Endothelial cell (in vitro differentiated cells): ENCODE data around the gene FOLR2. TPM values are rescaled to one million over a fixed set of nuclear protein-coding genes. Genes with fewer than 3 reads are reported as not detected.

Experiments used
- DNase-seq: peaks from one replicate; pipeline ENCODE4 v3.0.0; 2021; ENCODE audit warnings: low spot score
- H3K27ac Mint-ChIP-seq: one replicate; pipeline ENCODE4 v1.8.0; 2021; ENCODE audit warnings: mixed read lengths, inconsistent platforms; ENCODE audit not compliant: unreplicated experiment
- H3K27me3 Mint-ChIP-seq: one replicate; pipeline ENCODE4 v1.8.0; 2021; ENCODE audit warnings: mild to moderate bottlenecking, moderate library complexity, mixed read lengths, inconsistent platforms; ENCODE audit not compliant: unreplicated experiment
- H3K36me3 Mint-ChIP-seq: one replicate; pipeline ENCODE4 v1.8.0; 2021; ENCODE audit warnings: mild to moderate bottlenecking, low read depth, mixed read lengths, inconsistent platforms; ENCODE audit not compliant: unreplicated experiment
- H3K4me1 Mint-ChIP-seq: one replicate; pipeline ENCODE4 v1.8.0; 2021; ENCODE audit warnings: mild to moderate bottlenecking, mixed read lengths, inconsistent platforms; ENCODE audit not compliant: unreplicated experiment
- H3K4me3 Mint-ChIP-seq: one replicate; pipeline ENCODE4 v1.8.0; 2021; ENCODE audit warnings: mild to moderate bottlenecking, mixed read lengths, inconsistent platforms; ENCODE audit not compliant: unreplicated experiment
- H3K9me3 Mint-ChIP-seq: one replicate; pipeline ENCODE4 v1.8.0; 2021; ENCODE audit warnings: mixed read lengths, inconsistent platforms; ENCODE audit not compliant: unreplicated experiment
- total RNA-seq: library from RNA; stranded (reverse); fragmentation: NEBNext Ultra II Directional; extraction: Animal tissue kit (Norgen Biotek cat#: 25700); gene quantifications from one replicate; pipeline ENCODE4 v1.2.1, GENCODE V29; 2021; ENCODE audit not compliant: unreplicated experiment
- TF ChIP-seq, protein P1 (sequence below): fragments of 200-600 bp; sonication (generic); IDR thresholded peaks from one replicate; pipeline ENCODE4 v1.5.0; 2021; ENCODE audit warnings: antibody characterized with exemption; ENCODE audit not compliant: unreplicated experiment

The FOLR2 gene
- total RNA-seq, 1 donor from 2014 or later = not detected

DNA sequence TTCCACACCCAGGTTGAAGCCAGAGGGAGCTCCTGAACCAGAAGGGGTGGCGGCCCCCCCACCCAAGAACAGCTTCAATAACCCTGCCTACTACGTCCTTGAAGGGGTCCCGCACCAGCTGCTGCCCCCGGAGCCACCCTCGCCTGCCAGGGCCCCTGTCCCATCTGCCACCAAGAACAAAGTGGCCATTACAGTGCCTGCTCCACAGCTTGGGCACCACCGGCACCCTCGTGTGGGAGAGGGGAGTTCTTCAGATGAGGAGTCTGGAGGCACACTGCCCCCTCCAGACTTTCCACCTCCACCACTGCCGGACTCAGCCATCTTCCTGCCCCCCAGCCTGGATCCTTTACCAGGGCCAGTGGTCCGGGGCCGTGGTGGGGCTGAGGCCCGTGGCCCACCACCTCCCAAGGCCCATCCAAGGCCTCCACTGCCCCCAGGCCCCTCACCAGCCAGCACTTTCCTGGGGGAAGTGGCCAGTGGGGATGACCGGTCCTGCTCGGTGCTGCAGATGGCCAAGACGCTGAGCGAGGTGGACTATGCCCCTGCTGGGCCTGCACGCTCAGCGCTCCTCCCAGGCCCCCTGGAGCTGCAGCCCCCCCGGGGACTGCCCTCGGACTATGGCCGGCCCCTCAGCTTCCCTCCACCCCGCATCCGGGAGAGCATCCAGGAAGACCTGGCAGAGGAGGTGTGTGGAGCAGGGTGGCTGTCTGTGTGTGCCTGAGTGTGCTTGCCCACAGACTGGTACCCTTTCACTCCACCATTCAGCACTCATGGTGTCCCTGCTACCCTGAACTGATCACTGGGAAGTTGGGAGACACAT is 20.7 kb downstream of the FOLR2 start:
- Mint-ChIP-seq H3K9me3 (no peaks in the 10 kb centered on the region), H3K4me3 (no peak overlapping the region), H3K27ac (no peak overlapping the region), H3K27me3 (peaks cover 33% of the 10 kb centered on the region), H3K4me1 (peaks cover 19% of the 10 kb centered on the region), H3K36me3 (peaks cover 19% of the 10 kb centered on the region)
- TF ChIP-seq, protein P1, sequence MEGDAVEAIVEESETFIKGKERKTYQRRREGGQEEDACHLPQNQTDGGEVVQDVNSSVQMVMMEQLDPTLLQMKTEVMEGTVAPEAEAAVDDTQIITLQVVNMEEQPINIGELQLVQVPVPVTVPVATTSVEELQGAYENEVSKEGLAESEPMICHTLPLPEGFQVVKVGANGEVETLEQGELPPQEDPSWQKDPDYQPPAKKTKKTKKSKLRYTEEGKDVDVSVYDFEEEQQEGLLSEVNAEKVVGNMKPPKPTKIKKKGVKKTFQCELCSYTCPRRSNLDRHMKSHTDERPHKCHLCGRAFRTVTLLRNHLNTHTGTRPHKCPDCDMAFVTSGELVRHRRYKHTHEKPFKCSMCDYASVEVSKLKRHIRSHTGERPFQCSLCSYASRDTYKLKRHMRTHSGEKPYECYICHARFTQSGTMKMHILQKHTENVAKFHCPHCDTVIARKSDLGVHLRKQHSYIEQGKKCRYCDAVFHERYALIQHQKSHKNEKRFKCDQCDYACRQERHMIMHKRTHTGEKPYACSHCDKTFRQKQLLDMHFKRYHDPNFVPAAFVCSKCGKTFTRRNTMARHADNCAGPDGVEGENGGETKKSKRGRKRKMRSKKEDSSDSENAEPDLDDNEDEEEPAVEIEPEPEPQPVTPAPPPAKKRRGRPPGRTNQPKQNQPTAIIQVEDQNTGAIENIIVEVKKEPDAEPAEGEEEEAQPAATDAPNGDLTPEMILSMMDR = no peak
- DNase-seq = no peak

DNA sequence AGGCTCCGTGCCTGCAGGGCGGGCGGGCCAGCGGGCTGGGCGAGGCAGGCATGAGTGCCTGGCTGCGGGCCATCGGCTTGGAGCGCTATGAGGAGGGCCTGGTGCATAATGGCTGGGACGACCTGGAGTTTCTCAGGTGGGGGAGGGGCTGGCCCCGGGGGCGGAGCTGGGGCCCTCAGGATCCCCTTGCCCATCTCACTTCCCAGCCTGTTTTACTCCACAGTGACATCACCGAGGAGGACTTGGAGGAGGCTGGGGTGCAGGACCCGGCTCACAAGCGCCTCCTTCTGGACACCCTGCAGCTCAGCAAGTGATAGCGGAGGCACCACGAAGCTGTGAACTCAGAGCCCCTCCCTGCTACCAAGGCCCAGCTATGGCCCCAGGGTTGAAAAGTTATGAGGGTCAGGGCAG is 21.5 kb downstream of the FOLR2 start:
- peaks cover 34% of the 10 kb centered on the region for H3K27me3 Mint-ChIP-seq
- TF ChIP-seq, protein P1 = peak; percentile 76
- no peak overlapping the region for H3K4me3 Mint-ChIP-seq
- peaks cover 15% of the 10 kb centered on the region for H3K36me3 Mint-ChIP-seq
- H3K4me1 Mint-ChIP-seq = peaks cover 19% of the 10 kb centered on the region
- no peak overlapping the region for H3K27ac Mint-ChIP-seq
- no peaks in the 10 kb centered on the region for H3K9me3 Mint-ChIP-seq
- DNase-seq = peak; percentile 80

DNA sequence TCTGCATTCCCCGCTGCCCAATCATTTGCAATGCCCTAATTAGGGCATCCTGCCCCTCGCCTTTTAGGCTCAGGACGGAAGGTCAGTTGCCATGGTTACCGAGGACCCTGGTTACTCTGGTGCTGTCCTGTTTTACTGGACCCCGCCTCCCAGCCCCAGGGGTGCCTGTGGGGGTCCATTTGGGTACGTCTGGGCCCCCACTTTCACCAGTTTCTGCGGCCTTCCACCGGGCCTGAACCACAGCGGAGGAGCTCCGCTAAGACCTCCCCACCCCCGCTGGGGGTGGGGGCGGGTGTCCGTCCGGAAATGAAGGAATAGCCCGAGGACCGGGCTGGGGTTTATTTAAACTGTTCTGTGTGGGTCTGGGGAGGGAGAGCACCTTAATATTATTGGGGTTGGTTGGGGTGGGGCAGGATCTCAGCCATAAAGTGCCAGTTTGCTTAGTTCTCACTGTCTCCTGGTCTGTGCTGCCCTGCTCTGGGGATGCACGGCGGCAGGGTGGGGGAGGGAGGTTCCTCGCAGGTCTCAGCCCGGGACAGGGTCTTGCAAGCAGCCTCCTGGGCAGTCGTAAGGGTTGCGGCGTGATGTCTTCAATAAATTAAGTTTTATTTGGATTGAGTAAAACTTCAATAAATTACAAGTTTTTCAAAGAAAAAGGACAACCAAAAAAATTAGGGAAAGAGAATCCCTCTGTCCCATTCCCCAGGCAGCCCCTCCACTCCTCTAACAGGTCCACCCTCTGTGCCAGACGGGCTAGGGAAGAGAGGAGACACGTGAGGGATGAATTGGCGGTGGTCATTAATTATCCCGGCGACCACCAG is 22.1 kb downstream of the FOLR2 start:
- Mint-ChIP-seq H3K4me1 (peaks cover 23% of the 10 kb centered on the region), H3K27me3 (peaks cover 36% of the 10 kb centered on the region), H3K36me3 (peaks cover 12% of the 10 kb centered on the region), H3K27ac (no peak overlapping the region), H3K9me3 (no peaks in the 10 kb centered on the region), H3K4me3 (no peak overlapping the region)
- no peak for DNase-seq
- TF ChIP-seq, protein P1 = no peak

DNA sequence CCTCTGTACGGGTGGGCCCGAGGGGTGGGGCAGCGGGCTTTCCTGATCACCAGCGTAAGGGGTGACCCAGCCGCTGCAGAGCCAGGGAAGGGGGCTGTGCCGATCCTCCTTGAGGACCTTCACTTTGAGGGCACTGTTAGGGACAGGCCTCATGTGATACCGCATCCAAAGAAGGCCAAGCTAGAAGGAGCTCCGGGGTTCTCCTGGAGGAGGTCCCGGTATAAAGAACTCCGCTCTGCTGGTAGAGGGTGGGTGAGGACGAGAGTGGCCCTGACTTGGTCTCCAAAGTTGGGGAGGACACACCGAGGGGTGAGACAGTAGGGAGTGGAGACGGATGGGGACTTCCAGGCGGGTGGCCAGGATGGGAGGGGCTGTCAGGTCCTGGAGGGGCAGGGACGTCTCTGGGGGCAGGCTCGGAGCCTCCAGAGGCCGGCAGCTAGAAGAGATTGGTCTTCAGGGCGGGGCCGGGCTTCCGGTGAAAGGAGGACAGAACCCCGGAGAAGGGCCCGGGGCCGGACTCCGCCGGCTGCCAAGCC is 22.8 kb downstream of the FOLR2 start:
- Mint-ChIP-seq H3K9me3 (no peaks in the 10 kb centered on the region), H3K27me3 (peaks cover 32% of the 10 kb centered on the region), H3K27ac (no peak overlapping the region), H3K4me3 (no peak overlapping the region), H3K36me3 (peaks cover 5% of the 10 kb centered on the region), H3K4me1 (peaks cover 23% of the 10 kb centered on the region)
- TF ChIP-seq, protein P1 = no peak
- DNase-seq = no peak
